ENCODE results near the gene DPF3.

GRCh38 chr14:72617391-72618031 lies 276.4 kb downstream of the DPF3 start:
- TF ChIP-seq CTCF (IDR thresholded peaks at IDR 0.05; ENCODE audit: insufficient read depth, low read length, poor library complexity, severe bottlenecking) = no peak
- no peak for TF ChIP-seq EZH2phosphoT487 (conservative IDR thresholded peaks at IDR 0.05; ENCODE audit: low read length)
